ENCODE data around the gene ERN1. TPM values are rescaled to one million over a fixed set of nuclear protein-coding genes. Genes with fewer than 3 reads are reported as not detected.
A peak's percentile ranks its signal among the peaks of the same experiment; 100 is the strongest.
"Not testable (repeated sequence)": the region's sequence is repeated elsewhere in the genome, so short reads cannot be mapped to it uniquely, and the experiment has no call there.

Gene ERN1
- 9.6 TPM for polyA plus RNA-seq

DNA sequence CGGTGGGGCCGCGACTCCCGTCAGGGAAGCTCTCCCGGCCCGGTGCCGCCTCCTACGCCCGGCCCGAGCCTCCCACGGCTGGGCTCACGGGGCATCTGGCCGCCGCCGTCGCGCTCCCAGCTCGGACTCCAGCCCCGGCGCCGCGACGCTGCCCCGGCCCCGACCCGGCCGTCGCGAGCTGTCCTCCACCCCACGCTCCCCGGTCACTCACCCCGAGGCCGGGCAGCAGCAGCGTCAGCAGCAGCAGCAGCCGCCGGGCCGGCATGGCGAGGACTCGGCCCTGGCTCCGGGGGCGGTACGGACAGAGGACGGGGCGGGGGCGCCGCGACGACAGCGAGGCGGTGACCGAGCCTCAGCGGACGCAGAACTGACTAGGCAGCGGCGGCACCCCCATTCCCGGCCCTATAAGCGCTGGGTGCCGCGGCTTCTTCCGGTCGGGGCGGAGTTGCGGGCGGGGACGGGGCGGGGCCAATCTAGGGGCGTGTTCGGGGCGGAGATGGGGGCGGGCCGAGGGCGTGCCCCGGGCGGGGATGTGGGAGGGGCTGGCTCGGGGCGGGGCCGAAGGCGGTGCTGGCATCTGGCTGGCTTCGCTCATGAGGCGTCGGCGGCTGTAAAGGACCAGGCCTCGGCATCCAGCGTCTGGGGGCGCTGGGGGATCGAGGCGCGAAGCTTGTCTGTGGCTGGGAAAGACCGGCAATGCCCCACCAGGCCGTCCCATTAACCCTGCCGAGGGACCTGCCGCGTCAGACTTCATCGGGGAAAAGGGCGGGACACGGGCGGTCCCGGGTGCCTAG, at the start of gene ERN1:
TSS of gene ERN1 (minus strand) at position 380 of the 794 bp plus-strand sequence. CDS start at position 265, 115 bp downstream.
- peaks cover 8 to 26% (median 11%) of the 10 kb centered on the region in 3 donors for H3K4me1 Mint-ChIP-seq
- H3K4me3 Mint-ChIP-seq = peak within 1 kb of the TSS; percentile 83 to 99 (median 90)
- peaks cover 6% of the 10 kb centered on the region for H3K36me3 Mint-ChIP-seq
- peak within 1 kb of the TSS; percentile 92 to 97 (median 94) for H3K27ac Mint-ChIP-seq
- no peaks in the 10 kb centered on the region for H3K9me3 Mint-ChIP-seq
- no peaks in the 10 kb centered on the region for H3K27me3 Mint-ChIP-seq

DNA sequence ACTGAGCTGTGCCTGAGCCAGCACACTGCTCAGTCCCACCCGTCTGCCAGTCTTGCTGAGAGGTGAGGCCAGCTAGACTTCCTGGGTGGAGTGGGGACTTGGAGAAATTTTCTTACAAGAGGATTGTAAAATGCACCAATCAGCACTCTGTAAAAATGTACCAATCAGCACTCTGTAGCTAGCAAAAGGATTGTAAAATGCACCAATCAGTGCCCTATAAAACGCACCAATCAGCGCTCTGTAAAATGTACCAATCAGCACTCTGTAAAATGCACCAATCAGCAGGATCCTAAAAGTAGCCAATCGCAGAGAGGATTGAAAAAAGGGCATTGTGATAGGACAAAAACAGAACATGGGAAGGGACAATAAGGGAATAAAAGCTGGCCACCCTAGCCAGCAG, 49.1 kb upstream of the ERN1 start:
- not testable (repeated sequence) for H3K27ac Mint-ChIP-seq, H3K36me3 Mint-ChIP-seq, H3K27me3 Mint-ChIP-seq, H3K9me3 Mint-ChIP-seq, H3K4me1 Mint-ChIP-seq, H3K4me3 Mint-ChIP-seq

DNA sequence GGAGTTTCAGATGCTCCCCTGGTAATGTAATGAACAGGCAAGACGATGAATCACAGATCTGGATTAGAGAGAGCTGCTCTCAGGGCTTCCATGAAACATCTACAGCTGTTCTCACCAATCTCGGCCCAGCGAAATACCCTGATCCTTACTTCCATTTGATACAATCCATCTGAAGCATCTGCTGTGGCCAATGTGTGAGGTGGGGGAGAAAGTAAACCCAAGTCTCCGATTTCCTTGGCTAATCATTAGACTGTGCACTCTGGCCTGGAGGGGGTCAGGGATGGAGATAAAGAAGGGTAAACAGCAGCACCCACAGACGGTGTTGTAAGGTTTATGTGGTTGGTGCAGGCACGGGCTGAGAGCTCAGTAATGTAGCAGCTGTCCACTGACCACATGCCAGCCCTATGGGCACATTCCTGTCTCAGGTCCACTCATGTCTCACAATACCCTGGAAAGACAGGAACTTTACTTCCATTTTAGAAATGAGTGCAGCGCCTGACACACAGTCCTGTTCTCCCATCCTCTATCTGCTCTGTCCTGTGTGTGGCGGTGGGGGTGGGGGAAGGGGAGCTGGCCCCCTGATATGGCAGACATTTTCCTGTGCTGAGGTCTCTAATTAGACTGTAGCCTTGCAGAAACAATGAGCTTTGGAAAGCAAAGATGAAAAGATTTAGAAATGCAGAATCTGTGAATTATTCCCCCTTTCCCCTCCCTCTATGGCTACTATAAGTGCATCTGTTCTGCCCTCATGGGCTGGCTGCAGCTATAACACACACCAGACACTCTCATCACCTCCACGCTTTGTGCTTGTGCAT, 48.3 kb upstream of the ERN1 start:
- H3K27ac Mint-ChIP-seq = no peak overlapping the region
- no peaks in the 10 kb centered on the region for H3K4me1 Mint-ChIP-seq
- H3K36me3 Mint-ChIP-seq = peaks cover 5% of the 10 kb centered on the region
- peak overlapping the region in 1 of 4 donors; percentile 79 for H3K4me3 Mint-ChIP-seq
- H3K27me3 Mint-ChIP-seq = no peaks in the 10 kb centered on the region
- H3K9me3 Mint-ChIP-seq = peaks cover 0 to 5% (median 1%) of the 10 kb centered on the region in 3 donors

DNA sequence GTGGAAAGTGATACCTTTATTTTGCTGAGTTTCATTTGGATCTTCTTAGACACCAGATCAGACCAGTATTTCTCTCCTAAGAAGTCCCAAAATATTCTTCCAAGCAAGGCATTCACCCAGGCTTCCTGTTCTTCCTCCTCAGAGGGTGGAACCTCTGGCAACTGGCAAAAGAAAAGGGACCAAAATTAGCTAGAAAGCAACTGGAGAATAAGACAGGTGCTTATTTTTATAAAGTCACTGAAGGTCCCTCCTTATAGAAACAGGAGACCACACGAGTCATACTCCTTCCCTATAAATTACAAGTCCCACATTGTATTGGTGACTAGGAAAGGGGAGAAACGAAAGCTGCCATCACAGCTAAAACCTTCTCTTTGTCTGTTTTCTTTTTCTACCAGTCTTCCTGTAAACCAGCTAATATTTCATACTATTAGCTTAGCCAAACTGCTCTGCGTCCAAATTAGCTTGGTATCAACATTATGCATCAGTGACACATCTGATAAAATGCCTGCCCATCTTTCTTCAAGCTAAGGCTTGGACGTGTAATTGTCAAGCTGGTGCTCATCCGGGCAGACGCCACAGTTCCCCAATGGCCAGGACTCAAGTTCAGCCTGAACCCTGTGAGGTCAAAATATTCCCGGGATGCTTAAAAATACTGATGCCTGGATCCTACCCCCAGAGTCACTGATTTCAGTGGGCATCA, 47.5 kb upstream of the ERN1 start:
- Mint-ChIP-seq H3K4me1 (no peaks in the 10 kb centered on the region), H3K27ac (no peak overlapping the region), H3K9me3 (peaks cover 0 to 5% (median 1%) of the 10 kb centered on the region in 3 donors), H3K36me3 (peaks cover 5% of the 10 kb centered on the region), H3K27me3 (no peaks in the 10 kb centered on the region), H3K4me3 (no peak overlapping the region)

DNA sequence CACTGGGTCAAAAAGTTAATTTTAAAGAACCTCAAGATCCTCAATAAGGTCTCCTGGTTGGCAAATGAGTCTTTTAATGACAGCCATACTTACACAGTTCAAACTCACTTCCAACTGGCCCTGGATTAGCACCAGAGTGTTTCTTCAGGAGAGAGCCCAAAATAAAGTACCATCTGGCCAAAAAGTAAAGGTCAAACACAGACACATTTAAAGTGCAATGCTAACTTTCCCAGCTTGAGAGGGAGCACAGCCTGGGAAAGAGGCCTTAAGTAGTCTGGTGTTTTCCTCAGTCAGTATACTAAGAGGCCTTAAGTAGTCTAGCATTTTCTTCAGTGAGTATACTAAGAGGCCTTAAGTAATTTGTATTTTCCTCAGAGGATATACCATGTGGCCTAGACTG, 46.6 kb upstream of the ERN1 start:
- Mint-ChIP-seq H3K27ac (no peak overlapping the region), H3K4me3 (no peak overlapping the region)

DNA sequence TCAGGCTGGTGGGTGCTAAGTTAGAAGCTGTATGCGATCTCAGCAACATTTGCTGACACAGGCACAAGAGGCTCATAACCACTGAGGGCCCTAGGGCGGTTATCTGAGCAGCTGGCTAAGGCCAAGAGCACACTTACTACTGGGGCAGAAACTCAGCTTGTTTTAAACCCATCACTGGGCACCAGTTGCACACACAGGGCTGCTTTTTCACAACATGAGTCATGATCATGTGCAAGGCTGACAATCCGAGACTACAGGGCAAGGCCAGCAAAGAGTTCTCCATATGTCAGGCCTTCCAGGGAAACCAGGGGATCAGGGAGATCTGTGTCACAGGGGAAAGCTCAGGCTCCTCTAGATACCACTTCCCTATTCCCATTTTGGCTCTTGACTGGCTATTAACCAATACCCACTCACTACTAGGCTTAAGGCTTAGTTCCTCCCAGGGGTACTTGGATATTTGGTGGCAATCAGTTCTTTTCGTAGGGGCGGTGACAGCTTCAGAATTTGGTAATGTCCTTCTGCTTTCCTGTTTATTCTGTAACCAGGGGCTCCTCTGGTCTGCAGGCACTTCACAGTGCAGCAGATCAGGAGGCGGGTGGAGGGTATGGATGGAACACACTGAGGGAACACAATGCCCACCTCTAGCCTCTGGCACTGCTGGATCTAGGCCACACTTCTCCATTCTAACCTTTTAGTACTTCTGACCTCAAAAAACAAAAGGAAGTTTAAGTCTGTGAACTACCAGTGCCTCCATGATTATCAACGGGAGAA, 44.9 kb upstream of the ERN1 start:
- Mint-ChIP-seq H3K27me3 (no peaks in the 10 kb centered on the region), H3K27ac (peak overlapping the region in 1 of 3 donors; percentile 16), H3K4me1 (no peaks in the 10 kb centered on the region), H3K9me3 (peaks cover 0 to 5% (median 1%) of the 10 kb centered on the region in 3 donors), H3K36me3 (peaks cover 9% of the 10 kb centered on the region), H3K4me3 (no peak overlapping the region)

More for the DNA sequence above, 46.6 kb upstream of the ERN1 start:
- peaks cover 0 to 5% (median 1%) of the 10 kb centered on the region in 3 donors for H3K9me3 Mint-ChIP-seq
- H3K36me3 Mint-ChIP-seq = peaks cover 5% of the 10 kb centered on the region
- no peaks in the 10 kb centered on the region for H3K27me3 Mint-ChIP-seq
- H3K4me1 Mint-ChIP-seq = no peaks in the 10 kb centered on the region

DNA sequence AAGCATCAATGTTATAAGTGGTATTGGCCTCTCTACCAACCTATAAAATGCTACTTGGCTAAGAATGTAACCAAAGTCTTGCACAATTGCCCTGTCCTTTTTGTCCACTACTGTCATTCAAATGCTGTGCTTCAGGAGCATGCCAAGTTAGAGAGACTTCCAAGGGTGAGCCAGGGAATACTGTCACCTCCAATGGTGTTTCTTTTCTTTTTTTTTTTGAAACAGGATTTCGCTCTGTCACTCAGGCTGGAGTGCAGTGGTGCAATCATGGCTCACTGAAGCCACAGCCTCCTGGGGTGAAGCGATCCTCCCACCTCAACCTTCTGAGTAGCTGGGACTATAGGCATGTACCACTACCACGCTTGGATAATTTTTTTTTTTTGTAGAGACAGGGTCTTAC, 43.7 kb upstream of the ERN1 start:
- Mint-ChIP-seq H3K27me3 (no peaks in the 10 kb centered on the region), H3K36me3 (peaks cover 9% of the 10 kb centered on the region), H3K4me3 (no peak overlapping the region), H3K9me3 (no peaks in the 10 kb centered on the region), H3K27ac (no peak overlapping the region), H3K4me1 (no peaks in the 10 kb centered on the region)

DNA sequence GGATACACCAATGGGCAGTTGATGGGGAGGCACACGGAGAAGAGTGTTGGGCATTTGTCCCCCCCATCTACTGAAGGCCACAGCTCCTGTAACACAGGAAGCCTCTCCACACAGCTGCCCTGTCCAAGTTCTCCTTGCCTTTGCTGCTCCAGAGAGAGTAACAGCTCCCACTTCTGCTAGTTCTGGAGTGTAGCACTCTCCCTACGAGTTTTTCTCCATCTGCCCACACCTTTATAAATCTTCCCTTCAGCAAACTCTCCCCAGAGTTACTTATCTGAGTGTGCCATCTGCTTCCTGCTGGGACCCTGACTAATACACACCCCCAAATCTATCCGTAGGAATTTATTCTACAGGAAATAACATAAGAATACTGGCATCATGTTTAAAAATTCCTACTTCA, 42.6 kb upstream of the ERN1 start:
- H3K4me1 Mint-ChIP-seq = no peaks in the 10 kb centered on the region
- no peak overlapping the region for H3K4me3 Mint-ChIP-seq
- H3K9me3 Mint-ChIP-seq = no peaks in the 10 kb centered on the region
- H3K36me3 Mint-ChIP-seq = peaks cover 12% of the 10 kb centered on the region
- no peak overlapping the region for H3K27ac Mint-ChIP-seq
- H3K27me3 Mint-ChIP-seq = no peaks in the 10 kb centered on the region

DNA sequence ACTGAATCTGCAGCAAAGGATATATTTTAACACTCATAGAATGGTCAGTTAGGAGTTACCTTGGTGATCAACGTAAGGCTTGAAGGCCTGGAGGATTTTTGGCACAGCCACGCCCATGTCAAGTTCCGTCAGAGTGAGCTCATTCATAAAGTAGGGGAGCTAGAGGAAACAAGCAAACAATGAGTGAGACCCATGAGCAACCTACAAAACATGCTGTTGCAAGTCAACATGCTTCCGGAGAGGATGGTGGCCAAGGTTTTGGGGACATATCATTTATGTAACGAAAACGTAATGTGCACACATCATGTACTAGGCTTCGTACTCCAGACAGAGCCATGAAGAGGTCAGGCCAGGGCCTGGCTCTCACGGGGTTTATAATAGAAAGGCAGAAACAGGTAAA, 41.1 kb upstream of the ERN1 start:
- Mint-ChIP-seq H3K9me3 (no peaks in the 10 kb centered on the region), H3K36me3 (peaks cover 9% of the 10 kb centered on the region), H3K4me3 (no peak overlapping the region), H3K27me3 (no peaks in the 10 kb centered on the region), H3K27ac (no peak overlapping the region), H3K4me1 (no peaks in the 10 kb centered on the region)

DNA sequence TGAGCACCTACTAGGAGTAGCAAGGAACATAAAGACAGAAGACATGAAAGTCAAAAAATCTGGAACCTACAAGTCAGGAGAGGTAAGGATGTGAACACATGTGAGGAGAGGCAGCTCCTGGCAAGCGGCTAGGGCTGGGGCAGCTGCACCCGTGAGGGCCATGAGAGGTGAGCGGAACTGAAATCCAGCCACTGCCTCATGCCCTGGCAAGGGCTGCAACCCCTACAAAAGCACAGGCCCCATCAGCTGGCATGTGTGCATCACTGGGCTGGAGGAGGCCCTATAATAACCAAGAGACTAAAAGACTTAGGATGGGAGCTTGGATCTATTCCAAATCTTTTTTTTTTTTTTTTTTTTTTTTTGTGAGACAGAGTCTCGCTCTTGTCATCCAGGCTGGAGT, 40.3 kb upstream of the ERN1 start:
- H3K9me3 Mint-ChIP-seq = no peaks in the 10 kb centered on the region
- H3K36me3 Mint-ChIP-seq = peaks cover 9% of the 10 kb centered on the region
- H3K4me3 Mint-ChIP-seq = no peak overlapping the region
- no peak overlapping the region for H3K27ac Mint-ChIP-seq
- H3K27me3 Mint-ChIP-seq = no peaks in the 10 kb centered on the region
- H3K4me1 Mint-ChIP-seq = no peaks in the 10 kb centered on the region

DNA sequence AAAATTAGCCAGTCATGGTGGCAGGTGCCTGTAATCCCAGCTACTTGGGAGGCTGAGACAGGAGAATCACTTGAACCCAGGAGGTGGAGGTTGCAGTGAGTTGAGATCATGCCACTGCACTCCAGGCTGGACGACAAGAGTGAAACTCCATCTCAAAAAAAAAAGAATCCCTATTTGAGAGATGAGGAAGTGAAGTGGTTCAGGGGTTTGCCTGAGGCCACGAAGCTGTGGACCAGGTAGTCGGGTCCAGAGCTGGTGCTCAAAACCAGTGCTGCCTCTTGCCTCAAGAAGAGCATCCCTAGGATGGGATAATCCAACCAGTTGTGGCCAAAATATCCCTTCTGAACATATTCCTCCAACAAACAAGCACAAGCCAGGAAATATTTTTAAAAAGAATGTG, 37.7 kb upstream of the ERN1 start:
- Mint-ChIP-seq H3K36me3 (peaks cover 11% of the 10 kb centered on the region), H3K27ac (peak overlapping the region in 1 of 3 donors; percentile 54)
- H3K27me3 Mint-ChIP-seq, H3K4me1 Mint-ChIP-seq, H3K9me3 Mint-ChIP-seq, H3K4me3 Mint-ChIP-seq: not testable (repeated sequence)

DNA sequence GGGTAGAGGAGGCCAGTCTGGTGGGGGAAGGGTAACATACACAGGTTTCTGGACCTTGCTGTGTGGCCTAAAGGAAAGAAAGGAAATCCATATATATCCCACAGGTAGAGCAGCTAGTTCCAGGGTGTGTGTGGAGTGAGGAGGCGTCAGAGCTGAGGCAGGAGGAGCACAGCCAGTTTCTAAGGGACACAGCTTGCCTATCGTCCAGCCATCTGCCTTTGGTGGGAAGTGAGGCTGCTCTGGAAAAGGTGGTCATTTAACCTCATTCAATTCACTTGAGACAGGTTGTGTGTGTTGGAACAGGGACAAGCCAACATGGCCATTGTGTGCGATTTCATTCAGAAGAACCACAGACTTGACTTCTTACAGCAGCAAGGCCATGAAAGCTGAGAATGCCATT, 36.9 kb upstream of the ERN1 start:
- Mint-ChIP-seq H3K36me3 (peaks cover 11% of the 10 kb centered on the region), H3K4me3 (no peak overlapping the region), H3K4me1 (no peaks in the 10 kb centered on the region), H3K27ac (no peak overlapping the region), H3K27me3 (no peaks in the 10 kb centered on the region), H3K9me3 (no peaks in the 10 kb centered on the region)

DNA sequence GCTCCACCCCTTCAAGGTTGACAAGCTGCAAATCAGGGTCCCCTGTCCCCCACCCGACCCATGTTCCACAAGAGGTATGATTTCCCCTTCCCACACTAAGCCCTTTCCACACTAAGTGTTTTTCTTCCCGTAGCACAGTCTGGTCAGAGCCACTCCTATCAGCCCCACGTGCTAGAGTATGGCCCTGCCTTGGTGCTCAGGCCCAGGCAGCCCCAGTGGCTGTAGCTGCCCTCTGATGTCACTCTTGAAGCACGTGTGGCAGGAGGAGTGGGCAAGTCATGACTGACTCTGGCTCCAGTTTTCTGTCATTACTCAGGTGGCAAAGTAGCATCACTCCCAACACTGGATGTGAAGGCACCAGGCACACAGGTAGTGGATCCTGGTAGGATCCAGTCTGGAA, 35.4 kb upstream of the ERN1 start:
- peaks cover 10% of the 10 kb centered on the region for H3K36me3 Mint-ChIP-seq
- no peaks in the 10 kb centered on the region for H3K9me3 Mint-ChIP-seq
- H3K4me1 Mint-ChIP-seq = no peaks in the 10 kb centered on the region
- no peak overlapping the region for H3K4me3 Mint-ChIP-seq
- H3K27me3 Mint-ChIP-seq = no peaks in the 10 kb centered on the region
- no peak overlapping the region for H3K27ac Mint-ChIP-seq

DNA sequence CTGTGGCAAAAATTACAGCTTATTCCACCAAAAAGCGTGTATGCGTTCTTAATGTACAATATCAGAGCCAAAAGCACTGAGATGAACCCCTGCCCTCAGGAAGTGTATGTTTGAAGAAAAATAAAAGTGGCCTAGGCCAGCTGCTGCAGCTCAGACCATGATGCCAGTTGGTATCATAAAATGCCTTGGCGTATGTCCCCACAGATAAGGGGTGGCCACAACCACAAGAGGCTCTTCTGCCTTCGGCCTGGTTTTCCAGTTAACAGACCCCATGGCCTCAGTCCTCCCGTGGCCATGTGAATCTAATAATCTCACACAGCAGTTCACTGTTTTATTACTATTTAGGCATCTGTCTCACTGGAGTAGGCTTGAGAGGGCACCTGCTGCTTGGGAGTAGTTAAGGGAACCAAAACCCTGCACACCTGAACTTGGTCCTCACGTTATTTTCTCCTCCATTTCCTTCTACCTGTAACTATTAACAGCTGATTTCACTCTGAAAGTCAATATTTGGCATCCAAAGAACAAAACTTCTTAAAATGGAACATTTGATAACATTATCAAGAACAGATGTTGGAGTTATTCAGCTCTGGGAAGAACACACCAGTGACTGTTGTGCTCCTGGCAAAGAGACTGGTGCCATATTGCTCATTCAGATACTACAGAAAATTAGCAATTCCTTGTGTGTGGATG, 34.8 kb upstream of the ERN1 start:
- H3K36me3 Mint-ChIP-seq = peaks cover 8% of the 10 kb centered on the region
- no peak overlapping the region for H3K4me3 Mint-ChIP-seq
- no peaks in the 10 kb centered on the region for H3K27me3 Mint-ChIP-seq
- H3K27ac Mint-ChIP-seq = no peak overlapping the region
- no peaks in the 10 kb centered on the region for H3K4me1 Mint-ChIP-seq
- no peaks in the 10 kb centered on the region for H3K9me3 Mint-ChIP-seq

Measured in IgD-negative memory B cell (primary cell).